ENCODE measurements around the gene ZDHHC6. TPM values are rescaled to one million over a fixed set of nuclear protein-coding genes. Genes with fewer than 3 reads are reported as not detected.

ZDHHC6 gene
- total RNA-seq: 10 to 100 TPM; 20.2 to 44.1 (median 31.8) TPM

- Histone ChIP-seq H3K9me3 (no peaks in the 10 kb centered on the region), H3K4me1 (peaks cover 0 to 54% (median 13%) of the 10 kb centered on the region in 4 donors), H3K36me3 (peaks cover 0 to 35% (median 0%) of the 10 kb centered on the region in 3 donors), H3K4me3 (peak within 1 kb of the TSS; percentile 73 to 95 (median 82)), H3K27ac (peak within 1 kb of the TSS; percentile 79 to 95 (median 90)), H3K27me3 (no peaks in the 10 kb centered on the region)
- WGBS, 2 donors: 0 to 1% methylated on average over 52 to 56 of the region's 59 CpGs
- peak; percentile 63 to 81 for DNase-seq (ENCODE audit: low spot score in 2 of 2)
- TF ChIP-seq EP300 (IDR thresholded peaks at IDR 0.05) (peak; percentile 23 to 67), POLR2A (IDR thresholded peaks at IDR 0.05) (peak in 1 of 2 donors; percentile 49)
- TF ChIP-seq, protein P1, sequence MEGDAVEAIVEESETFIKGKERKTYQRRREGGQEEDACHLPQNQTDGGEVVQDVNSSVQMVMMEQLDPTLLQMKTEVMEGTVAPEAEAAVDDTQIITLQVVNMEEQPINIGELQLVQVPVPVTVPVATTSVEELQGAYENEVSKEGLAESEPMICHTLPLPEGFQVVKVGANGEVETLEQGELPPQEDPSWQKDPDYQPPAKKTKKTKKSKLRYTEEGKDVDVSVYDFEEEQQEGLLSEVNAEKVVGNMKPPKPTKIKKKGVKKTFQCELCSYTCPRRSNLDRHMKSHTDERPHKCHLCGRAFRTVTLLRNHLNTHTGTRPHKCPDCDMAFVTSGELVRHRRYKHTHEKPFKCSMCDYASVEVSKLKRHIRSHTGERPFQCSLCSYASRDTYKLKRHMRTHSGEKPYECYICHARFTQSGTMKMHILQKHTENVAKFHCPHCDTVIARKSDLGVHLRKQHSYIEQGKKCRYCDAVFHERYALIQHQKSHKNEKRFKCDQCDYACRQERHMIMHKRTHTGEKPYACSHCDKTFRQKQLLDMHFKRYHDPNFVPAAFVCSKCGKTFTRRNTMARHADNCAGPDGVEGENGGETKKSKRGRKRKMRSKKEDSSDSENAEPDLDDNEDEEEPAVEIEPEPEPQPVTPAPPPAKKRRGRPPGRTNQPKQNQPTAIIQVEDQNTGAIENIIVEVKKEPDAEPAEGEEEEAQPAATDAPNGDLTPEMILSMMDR (IDR thresholded peaks at IDR 0.05): peak in 2 of 5 experiments; percentile 9 to 52
Observed at GRCh38 chr10:112446855-112447619, at the start of gene ZDHHC6, which contains the start of gene VTI1A. ZDHHC6 (minus strand) TSS chr10:112446914; CDS start chr10:112445436, 1,478 bp downstream. VTI1A (plus strand) TSS chr10:112447215; CDS start chr10:112447374, 159 bp downstream.

DNA sequence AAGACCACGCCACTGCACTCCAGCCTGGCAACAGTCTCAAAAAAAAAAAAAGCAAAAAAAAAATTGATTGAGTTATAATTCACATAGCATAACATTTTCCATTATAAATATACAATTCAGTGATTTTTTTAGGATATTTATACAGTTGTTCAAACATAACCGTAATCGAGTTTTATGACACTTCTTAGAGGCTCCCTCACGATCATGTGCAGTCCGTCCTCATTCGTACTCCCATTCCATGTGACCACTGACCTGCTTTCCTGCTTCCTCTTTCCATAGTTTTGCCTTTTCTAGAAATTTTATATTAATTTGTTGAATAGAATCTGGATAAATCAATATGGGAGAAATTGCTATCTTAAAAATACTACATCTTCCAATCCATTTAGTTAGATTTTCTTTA, 46.0 kb upstream of the ZDHHC6 start:
- no peak for TF ChIP-seq POLR2A (IDR thresholded peaks at IDR 0.05)
- TF ChIP-seq, protein P1 (IDR thresholded peaks at IDR 0.05): no peak
- no peak for DNase-seq (ENCODE audit: low spot score in 2 of 2)
- WGBS, 2 donors: 94 to 99% methylated on average over 6 of the region's 6 CpGs
- Histone ChIP-seq H3K4me3 (no peak overlapping the region), H3K27ac (no peak overlapping the region), H3K36me3 (no peaks in the 10 kb centered on the region), H3K9me3 (no peaks in the 10 kb centered on the region), H3K27me3 (no peaks in the 10 kb centered on the region), H3K4me1 (peaks cover 0 to 6% (median 0%) of the 10 kb centered on the region in 4 donors)

GRCh38 chr10:112491144-112491543, 44.4 kb upstream of the ZDHHC6 start:
- TF ChIP-seq POLR2A (IDR thresholded peaks at IDR 0.05): no peak
- TF ChIP-seq, protein P1 (IDR thresholded peaks at IDR 0.05): no peak
- no peak for TF ChIP-seq EP300 (IDR thresholded peaks at IDR 0.05)
- H3K36me3 ChIP-seq: no peaks in the 10 kb centered on the region
- no peak for DNase-seq (ENCODE audit: low spot score in 2 of 2)
- peaks cover 0 to 6% (median 0%) of the 10 kb centered on the region in 4 donors for H3K4me1 ChIP-seq
- no peaks in the 10 kb centered on the region for H3K9me3 ChIP-seq
- H3K4me3 ChIP-seq: no peak overlapping the region
- H3K27me3 ChIP-seq: no peaks in the 10 kb centered on the region
- H3K27ac ChIP-seq: no peak overlapping the region

DNA sequence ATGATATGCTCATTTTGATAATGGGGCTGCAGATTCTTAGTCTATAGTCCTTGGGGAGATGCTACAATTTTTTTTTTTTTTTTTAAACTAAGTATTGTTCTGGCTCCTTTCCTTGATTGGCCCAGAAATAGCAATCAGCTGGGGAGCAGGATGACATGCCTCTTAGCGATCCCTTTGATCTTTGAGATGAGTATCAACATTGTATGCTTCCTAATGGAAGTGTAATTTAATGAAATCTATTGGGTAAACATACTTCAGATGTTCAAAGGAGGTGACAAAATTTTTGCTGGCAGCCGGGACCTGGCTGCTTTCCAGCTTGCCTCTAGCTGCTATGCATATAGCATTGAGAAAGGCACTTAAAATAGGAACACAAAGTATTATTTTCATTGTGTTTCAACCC, 43.8 kb upstream of the ZDHHC6 start:
- H3K27ac ChIP-seq: no peak overlapping the region
- DNase-seq (ENCODE audit: low spot score in 2 of 2): no peak
- 53 to 55% methylated on average over 2 of the region's 2 CpGs for WGBS, 2 donors
- no peaks in the 10 kb centered on the region for H3K9me3 ChIP-seq
- no peak for TF ChIP-seq POLR2A (IDR thresholded peaks at IDR 0.05)
- TF ChIP-seq EP300 (IDR thresholded peaks at IDR 0.05): no peak
- no peaks in the 10 kb centered on the region for H3K27me3 ChIP-seq
- no peak overlapping the region for H3K4me3 ChIP-seq
- no peaks in the 10 kb centered on the region for H3K36me3 ChIP-seq
- H3K4me1 ChIP-seq: peaks cover 0 to 6% (median 0%) of the 10 kb centered on the region in 4 donors

GRCh38 chr10:112487964-112488363, 41.2 kb upstream of the ZDHHC6 start:
- Histone ChIP-seq H3K4me3 (no peak overlapping the region), H3K4me1 (peaks cover 0 to 6% (median 0%) of the 10 kb centered on the region in 4 donors), H3K36me3 (no peaks in the 10 kb centered on the region), H3K27me3 (no peaks in the 10 kb centered on the region), H3K9me3 (no peaks in the 10 kb centered on the region), H3K27ac (no peak overlapping the region)
- DNase-seq (ENCODE audit: low spot score in 2 of 2): no peak
- no peak for TF ChIP-seq POLR2A (IDR thresholded peaks at IDR 0.05)
- TF ChIP-seq, protein P1 (IDR thresholded peaks at IDR 0.05): no peak
- TF ChIP-seq EP300 (IDR thresholded peaks at IDR 0.05): no peak

Data from tibial nerve (tissue), 4 donors.